ENCODE data around the gene CDH13.

The CDH13 gene

DNA sequence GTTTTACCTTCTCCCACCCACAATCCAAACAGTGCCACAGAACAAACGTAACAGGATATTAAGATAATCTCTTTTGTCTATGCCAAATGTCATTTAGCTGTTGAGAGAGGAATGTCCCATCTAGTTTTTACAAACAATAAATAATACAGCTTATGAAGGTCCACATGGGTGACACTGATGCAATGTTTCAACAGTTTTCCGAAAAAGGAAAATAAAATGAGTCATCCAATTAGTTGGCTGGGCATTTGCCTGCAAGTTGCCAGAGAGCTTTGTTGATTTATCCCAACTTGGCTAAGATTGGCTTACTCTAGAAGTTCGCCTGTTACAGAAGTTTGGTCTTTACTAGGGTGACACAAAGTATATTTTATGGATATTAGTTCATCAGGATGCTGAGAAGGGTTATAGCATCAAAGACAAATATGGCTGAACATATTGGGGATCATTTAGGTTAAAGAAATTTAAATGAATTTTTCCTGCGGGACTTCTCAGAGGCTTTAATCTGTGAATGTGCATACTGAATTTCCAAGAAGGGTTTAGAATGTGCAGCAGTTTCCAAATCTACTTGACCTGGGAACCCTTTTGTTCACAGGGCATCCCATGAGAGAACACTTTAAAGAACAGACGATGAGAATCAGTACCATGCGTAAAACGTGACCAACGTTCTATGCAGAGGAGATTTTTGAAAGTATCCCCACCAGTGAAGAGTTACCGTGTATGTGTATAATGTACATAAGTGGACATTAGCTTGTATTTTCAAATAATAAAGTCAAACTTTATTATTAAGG lies 73.1 kb downstream of the CDH13 start:
- no peak for DNase-seq

GRCh38 chr16:82700541-82701235 lies 73.9 kb downstream of the CDH13 start:
- no peak for DNase-seq

DNA sequence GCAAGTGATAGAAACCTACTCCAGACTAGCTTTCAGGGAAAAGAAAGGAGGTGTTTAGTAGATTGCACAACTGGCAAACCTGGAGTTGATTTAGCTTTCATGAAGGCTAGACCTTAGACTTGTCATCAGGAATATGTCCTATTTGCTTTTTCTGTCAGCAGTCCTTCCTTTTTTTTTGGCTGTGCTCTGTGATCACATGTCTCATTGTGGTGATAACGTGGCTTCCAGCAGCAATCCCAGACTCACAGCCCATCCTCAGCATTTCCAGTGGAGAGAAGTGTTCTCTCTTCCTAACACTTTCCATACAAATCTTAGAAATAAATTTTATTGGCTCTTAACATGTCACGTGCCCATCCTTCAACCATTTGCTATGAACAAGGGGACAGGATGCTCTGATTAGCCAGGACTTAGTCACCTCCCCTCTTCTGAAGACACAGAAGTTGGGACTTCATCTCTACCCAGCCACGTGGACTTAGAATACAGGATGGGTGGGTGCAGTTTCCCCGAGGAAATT lies 74.7 kb downstream of the CDH13 start:
- no peak for DNase-seq

DNA sequence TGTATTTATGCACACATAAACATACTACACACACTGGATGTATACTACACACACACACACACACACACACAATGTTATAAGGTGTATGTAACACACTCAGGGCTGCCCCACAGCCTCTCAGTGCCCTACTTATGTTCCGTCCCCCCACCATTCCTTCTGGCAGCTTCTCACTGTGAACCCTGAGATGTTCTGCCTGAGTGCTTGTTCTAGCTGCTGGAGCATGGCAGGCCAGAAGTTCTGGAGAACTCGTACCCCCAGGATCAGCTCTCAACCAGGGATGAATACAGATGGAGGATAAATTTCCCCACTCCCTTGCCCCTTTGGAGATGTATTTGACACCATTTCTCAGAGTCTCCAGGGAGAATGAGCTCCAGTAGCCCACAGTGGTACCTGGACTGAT lies 76.4 kb downstream of the CDH13 start:
- DNase-seq, result no peak

DNA sequence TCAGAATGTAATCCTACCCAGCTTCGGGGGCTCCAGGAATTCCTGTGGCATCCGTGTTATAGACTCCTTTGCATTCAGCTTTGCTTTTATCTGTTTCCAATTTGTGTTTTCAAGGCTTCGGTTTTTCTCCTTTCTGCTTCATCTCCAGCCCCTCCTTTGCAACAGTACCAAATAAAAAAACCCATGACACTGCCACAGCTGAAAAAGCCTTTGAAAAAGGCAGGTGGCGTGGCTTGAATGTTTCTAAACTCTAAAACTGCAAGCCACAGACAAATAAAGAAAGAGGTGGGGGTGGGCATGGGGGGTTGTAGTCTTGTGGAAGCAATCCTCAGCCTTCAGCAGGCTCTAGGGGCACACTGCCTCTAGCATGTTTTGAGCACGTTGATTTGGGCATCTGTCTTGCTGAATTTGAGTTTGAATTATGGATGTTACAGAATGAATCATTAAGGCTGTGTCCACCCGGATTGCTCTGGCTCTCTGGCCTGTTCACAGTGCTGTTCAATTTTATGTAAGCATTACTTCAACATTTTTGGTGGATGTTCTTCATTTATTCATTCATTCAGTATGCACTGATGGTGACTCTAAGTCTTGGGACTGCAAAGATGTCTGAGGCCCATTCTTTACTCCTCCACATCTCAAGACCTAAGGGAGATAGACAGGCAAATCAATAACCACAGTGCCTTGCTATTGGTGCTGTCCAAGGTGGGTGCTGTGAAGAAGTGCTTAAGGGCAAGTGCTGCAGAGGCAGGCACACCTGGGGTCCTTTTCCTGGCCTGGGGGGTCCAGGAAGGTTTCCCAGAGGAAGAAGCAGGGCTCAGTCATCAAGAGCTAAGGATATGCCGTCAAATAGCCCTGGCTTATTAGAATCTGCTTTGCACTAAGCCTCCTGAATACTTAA lies 77.4 kb downstream of the CDH13 start:
- no peak for DNase-seq

DNA sequence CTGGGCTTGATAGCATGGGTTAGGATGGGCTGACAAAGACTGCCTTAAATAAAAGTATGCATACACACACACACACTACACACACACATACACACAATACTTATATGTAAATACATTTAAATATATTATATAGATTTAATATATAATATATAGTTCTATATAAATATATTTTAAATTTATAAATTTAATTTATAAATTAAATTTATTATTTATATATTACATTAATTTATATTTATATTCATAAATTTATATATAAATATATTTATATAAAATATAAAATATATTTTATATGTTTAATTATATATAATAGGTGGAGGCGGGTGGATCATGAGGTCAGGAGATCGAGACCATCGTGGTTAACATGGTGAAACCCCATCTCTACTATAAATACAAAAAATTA lies 83.2 kb downstream of the CDH13 start:
- no peak for DNase-seq

DNA sequence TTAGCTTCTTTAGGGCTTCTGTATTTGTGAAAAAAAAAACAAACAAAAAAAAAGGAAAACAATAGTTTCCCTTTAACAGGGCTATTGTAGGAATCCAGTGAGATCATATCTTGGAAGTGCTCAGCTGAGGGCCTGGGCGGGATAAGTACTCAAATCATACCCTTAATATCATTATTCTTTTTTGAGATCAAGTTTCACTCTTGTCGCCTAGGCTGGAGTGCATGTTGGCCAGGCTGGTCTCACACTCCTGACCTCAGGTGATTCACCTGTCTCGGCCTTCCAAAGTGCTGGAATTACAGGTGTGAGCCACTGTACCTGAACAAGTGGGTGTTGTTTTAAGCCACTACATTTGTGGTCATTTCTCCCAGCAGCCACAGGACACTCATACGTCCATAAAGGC lies 87.0 kb downstream of the CDH13 start:
- no peak for DNase-seq

GRCh38 chr16:82715160-82715559 lies 88.4 kb downstream of the CDH13 start:
- DNase-seq, result no peak

GRCh38 chr16:82715833-82716232 lies 89.1 kb downstream of the CDH13 start:
- no peak for DNase-seq

DNA sequence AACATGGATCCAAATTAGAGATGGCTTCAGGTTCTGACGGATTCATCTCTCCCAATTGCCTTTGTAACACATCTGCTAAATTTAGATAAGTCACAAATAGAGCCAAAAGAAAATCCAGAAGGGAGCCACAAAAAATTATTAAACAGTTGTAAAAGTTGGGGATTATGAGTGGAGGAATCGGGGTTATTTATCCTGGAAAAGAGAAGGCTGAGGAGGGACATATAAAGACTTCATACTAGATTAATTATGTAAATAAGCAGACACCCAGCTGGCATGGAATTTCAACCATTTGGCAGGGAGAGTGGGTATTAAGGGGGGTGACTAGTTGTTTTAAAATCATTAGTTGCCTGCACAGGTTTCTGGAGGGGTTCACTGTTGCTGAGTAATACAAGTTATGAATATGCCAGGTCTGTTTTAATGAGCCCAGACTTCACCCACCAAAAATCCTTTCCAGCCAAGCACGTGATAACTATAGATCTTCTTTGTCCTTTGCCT lies 89.6 kb downstream of the CDH13 start:
- DNase-seq, result no peak

- no peak for DNase-seq
Measured at GRCh38 chr16:82720414-82720813, 93.6 kb downstream of the CDH13 start.

GRCh38 chr16:82726306-82726705 lies 99.5 kb downstream of the CDH13 start:
- no peak for DNase-seq

- no peak for DNase-seq
Measured at GRCh38 chr16:82728901-82729300, 102.1 kb downstream of the CDH13 start.

DNA sequence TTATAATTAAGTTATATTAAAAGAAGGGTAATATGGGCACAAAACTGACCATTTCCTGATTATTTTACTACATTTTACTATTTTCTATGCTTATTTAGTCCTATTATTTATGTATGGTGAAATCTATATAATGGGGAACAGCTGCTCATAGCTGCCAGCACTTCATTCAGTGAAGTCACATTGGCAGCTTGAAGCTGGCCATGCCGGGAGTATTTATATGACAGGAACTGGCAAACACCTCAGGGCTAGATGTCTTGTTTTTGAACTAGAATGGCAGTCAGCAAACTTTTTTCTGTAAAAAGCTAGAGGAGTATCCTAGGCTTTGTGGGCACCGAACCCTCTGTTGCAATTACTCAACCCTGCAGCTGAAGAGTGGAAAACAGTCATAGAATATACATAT lies 104.1 kb downstream of the CDH13 start:
- no peak for DNase-seq

DNA sequence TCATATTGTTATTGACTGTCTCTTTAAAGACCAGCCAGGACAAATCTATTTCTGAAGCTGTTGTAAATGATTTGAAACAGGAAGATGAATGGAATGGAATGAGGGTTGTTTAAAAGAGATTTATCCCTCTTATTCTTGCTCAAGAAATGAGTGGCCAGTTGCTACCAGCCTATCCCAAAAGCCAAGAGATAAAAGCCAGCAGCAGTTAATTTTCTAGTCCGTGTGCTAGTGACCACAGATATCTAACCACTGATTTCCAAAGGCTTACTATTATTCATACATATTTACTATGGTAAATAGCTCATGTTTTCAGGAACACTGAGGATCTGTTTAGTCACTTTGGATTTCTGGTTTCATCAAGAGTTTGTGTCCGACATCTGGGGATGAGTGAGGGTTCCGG lies 105.7 kb downstream of the CDH13 start:
- DNase-seq, result no peak

- DNase-seq, result no peak
Measured at GRCh38 chr16:82735186-82735585, 108.4 kb downstream of the CDH13 start.

- DNase-seq, result no peak
Measured at GRCh38 chr16:82735673-82736091, 108.9 kb downstream of the CDH13 start.

- DNase-seq, result no peak
Measured at GRCh38 chr16:82736224-82736623, 109.5 kb downstream of the CDH13 start.

DNA sequence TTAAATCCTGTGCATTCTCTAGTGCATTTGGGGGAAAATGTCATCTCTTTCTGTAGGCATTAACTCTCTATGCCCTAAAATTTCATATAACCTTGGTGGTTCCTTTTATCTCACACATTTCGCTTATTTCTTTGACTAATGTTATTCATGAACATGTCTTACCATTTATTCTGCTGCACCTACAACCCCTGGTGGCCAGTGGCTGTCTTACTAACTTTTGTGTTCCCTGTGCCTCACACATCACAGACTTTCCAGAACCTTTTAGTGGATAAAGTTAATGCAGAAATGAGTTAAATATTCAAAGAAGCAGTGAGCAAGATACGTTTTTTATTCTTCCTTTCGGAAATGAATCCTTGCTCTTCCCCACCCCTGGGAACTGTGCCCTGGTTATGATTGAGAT lies 111.9 kb downstream of the CDH13 start:
- DNase-seq, result no peak

GRCh38 chr16:82741073-82741615 lies 114.4 kb downstream of the CDH13 start:
- no peak for DNase-seq

DNA sequence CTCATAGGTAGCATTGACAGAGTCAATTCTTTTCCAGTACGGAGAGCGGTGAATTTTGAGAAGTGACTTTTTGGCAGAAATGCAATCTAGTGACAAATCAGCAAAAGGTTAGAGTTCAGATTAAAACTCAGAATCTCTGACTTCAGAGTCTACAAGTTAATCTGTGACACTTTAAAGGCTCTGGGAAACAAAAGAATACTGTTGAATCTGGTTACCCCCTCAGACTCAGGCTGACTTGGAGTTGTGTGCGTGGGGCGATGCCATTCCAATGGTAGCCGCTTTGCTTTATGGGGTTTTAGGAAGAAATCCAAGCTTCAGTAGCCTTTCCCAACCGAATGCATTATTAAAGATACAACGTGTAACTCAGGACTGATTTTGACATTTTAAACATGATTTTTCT lies 118.2 kb downstream of the CDH13 start:
- no peak for DNase-seq

- no peak for DNase-seq
Measured at GRCh38 chr16:82748026-82748425, 121.3 kb downstream of the CDH13 start.

DNA sequence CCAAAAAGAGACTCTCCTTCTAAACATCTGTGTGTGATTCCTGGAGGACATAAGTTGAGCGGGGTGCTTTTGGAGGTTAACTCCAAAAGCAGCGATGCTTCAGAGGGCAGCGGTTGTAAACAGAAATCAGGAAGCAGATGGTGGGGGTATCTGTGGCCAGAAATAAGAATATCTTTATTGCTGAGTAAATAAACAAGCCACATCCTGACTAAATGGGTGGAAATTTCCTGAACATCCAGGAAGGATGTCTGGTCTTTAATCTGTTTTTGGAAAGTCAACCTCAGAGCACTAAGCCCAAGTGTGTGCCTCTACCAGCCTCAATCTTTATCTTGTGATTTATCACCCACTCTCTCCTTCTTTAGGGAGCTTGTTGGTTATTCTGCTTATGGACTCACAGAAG lies 123.3 kb downstream of the CDH13 start:
- no peak for DNase-seq
